GM12865 (cell line): ENCODE data around the gene PRAC2.

ENCODE experiments used
- DNase-seq: peaks from one replicate; pipeline ENCODE4 v3.0.0; 2010; ENCODE audit warnings: low read depth
- H3K4me3 ChIP-seq: 2 replicates; pipeline ENCODE4 v1.5.1; 2011; ENCODE audit warnings: mild to moderate bottlenecking, low read depth, low read length, control low read depth
- CTCF ChIP-seq: IDR thresholded peaks from 2 replicates; pipeline ENCODE4 v1.5.1; 2011; ENCODE audit warnings: low read length, control low read depth, low read depth, inconsistent platforms; ENCODE audit not compliant: insufficient read depth; ENCODE audit errors: missing control alignments

The PRAC2 gene

DNA sequence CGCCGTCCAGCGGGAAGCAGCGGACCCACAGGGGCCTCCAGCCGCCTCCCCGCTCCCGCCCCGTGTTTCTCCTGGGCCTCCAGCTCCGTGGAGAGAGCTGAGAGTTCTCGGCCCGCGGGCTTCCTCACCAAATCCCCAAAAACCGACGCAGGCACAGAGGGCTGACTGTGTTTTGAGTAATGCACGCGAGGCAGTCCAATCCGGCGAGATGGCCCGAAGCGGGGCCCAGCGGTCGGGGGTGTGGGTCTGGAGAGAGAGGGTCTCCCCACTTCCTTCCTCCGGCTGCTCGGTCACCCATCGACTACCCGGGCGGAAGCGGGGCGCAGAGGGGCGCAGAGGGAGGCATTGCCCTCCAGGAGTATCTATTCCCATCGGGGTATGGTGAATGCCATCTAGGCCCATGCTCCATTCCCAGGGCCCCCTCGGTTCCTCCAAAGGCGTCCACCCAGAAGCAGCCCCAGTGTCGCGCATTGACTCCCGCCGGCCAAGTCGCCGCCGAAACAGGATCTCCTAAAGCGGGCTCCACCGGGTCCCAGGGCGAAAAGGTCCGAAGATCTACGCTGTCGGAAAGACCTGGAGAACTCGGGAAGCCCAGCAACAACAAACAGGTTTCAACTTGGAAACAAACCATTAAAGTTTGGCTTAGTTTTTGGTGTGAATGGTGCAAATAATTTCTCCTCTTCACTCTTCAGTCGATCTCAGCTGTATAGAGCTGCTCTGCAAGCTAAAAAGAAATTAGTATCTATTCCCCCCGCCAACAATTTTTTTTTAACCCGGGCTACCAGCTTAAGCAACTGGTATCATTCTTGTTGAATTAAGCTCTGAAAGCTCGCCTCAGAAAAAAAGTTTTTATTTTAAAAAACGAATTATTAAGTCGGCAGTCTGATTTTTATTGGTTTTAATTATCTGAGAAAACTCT, 24.7 kb downstream of the PRAC2 start:
- TF ChIP-seq CTCF: no peak
- no peak overlapping the region for H3K4me3 ChIP-seq
- no peak for DNase-seq

DNA sequence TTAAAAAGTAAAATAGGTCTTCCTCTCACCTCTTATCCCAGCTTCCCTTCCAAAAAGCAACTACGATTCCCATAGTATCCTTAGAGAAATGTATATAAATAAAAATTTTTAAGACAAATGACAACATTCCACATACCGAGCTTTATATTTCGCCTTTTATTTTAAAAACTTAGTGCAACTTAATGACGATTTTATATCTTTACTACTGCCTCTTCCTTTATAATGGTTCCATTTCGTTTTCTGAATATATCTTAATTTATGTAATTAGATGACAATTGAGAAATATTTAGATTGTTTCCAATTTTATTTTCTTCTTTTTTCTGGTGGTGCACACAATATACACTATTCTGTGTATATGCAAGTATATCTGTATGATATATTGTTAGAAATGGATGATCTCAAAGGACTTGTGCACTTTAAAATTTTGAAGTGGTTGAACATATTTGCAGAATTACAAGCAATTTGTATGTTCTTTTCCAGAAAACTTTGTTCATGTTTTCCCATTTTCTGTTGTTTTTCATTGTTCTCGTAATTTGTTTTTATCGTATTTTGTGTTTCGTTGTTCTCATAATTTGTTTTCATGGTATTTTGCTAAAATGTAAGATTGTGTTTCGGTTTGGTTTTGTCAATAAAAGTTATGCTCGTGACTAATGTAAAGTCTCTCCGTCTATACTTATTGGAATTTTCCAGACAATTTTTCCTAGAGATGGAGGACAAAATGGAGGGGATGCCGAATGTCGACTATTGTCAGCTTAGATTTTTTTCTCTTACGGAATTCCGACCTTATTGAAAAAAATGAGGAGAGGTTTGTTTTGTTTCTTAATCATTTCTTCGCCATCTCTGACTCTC, 26.0 kb downstream of the PRAC2 start:
- no peak for TF ChIP-seq CTCF
- no peak for DNase-seq
- no peak overlapping the region for H3K4me3 ChIP-seq

DNA sequence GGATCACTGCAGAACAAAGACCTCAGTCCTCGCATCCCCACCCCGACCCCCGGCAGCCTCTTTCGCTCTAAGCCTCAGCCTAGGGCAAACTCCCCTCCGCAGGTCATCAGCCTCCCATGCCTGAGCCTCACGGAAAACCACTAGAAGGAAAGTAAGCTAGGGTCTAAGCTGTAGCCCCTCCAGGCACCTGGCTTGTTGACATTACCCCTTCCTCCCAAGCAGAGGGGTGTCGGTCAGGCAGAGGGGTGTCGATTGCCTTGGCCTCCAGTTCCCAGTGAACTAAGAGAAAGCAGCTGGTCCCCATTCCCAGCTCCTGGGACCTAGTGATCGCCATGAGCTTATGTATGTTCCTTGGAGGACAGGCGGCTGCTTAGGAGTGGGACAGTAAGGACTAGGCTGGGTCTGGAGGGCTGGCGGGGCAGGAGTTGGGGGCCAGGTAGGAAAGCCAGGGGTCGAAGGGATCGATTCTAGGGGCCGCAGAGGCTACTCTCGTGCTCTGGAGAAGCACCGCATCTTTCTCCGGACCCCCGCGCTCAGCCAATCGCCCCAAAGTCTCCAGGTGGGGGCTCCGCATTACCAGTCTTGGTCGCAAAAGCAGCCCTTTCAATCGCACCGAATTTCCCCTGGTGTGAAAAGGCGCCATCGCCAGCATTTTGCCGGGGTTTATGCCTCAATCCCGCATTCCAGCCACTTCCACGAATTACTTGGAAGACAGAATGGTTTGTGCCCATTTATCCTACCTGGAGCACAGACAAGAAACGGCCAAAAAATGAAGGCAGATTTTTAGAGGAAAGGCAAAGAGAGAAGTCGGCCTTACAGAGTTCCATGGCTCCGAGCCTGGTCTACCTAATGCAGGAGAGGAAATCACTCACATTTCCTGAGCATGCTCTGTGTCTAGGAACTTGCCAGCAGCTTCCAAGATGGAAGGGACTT, 26.9 kb downstream of the PRAC2 start:
- no peak for TF ChIP-seq CTCF
- DNase-seq: no peak
- H3K4me3 ChIP-seq: no peak overlapping the region

DNA sequence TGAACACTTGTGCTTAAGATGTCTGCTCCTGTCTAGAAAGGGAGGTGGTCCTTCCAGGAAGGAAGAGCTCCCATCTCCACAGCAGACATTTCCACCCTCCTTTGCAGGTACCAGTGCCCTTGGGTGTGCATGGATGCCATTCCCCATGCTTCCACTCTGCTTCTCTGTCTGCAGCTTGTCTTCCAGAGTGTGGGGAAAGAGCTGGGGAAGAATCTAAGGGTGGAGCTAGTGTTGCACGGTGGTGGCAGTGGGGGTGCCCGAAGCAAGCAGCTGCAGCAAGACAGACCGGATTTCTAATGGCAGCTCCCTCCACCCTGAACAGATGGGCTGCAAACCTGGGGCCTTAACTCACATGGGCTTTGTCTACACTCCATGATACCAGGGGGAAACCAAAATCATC, 28.2 kb downstream of the PRAC2 start:
- TF ChIP-seq CTCF: no peak
- no peak for DNase-seq
- H3K4me3 ChIP-seq: no peak overlapping the region

DNA sequence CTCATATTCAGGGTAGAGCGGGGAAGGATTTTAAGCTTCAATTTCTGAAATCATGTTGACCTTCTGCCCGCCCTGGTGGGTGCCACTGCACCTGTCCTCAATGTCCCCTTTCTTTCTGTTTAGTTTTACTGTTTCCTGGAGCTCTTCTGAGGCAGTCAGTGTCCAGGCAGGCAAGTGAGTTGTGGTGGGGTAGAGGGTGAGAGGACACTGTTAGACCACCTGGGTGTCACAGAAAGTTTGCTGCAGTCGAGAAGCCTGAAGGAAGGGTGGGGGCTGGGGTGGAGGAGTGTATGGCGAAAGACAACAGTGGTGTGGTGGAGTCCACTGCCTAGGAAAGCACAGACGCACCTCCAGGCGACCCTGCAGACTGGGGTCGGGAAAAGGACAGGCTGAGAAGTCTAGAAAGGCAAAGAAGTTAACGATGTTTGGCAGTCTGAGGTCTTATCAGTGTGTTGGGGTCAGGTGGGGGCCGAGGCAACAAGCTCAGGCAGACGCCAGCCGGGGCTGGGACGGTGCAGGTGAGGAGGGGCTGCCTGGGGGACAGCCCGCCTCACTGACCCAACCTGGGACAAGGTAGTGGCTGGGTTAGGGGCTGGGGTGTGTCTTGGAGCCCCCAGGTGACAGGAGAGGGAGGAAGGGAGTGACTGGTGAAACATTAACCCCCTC, 28.9 kb downstream of the PRAC2 start:
- H3K4me3 ChIP-seq: no peak overlapping the region
- no peak for DNase-seq
- no peak for TF ChIP-seq CTCF
